ENCODE data around the gene TOLLIP. TPM values are rescaled to one million over a fixed set of nuclear protein-coding genes. Genes with fewer than 3 reads are reported as not detected.

The TOLLIP gene
- total and polyA plus RNA-seq, 2 of the 8 experiments (the other 6 are each of a cell fraction or from before 2014, with no cell fraction given), result 23.7 to 34.7 TPM

DNA sequence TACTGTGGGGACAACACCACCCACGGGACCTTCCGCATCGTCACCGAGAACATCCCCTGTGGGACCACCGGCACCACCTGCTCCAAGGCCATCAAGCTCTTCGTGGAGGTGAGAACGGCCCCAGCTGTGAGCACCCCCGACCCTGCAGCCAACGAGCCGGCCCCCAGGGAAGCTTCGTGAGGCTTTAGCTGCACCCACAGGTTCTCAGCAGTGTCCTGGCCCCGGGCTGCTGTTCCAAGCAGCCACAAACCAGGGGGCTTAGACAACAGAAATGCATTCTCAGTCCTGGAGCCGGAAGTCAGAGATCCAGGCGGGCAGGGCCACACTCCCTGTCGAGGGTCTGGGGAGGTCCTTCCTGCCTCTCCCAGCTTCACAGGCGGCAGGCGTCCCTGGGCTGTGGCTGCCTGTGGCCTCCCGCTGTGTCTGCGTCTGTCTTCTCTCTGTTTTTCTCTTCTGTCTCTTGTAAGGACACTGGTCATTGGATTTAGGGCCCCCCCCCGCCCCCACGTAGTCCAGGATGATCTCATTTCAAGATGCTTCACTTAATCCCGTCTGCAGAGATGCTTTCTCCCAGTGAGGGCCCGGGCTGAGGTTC, 74.0 kb downstream of the TOLLIP start:
- Histone ChIP-seq H4K20me1 (replicated peaks in 1 of 2; ENCODE audit: control insufficient read depth in 1 of 2, insufficient read depth in 2 of 2, low read length in 2 of 2) (peaks cover 0 to 1% of the 10 kb centered on the region in 2 experiments), H3K23me2 (ENCODE audit: low read depth, low read length) (no peaks in the 10 kb centered on the region), H3K79me2 (ENCODE audit: control insufficient read depth in 1 of 2, insufficient read depth in 2 of 2, low read length in 2 of 2) (no peaks in the 10 kb centered on the region), H3K18ac (ENCODE audit: extremely low read depth, low read length) (no peak overlapping the region), H2BK20ac (ENCODE audit: low read length) (no peak overlapping the region), H3K27ac (ENCODE audit: low read depth, low read length) (no peak overlapping the region), H2BK15ac (ENCODE audit: low read length) (no peak overlapping the region), H3K14ac (ENCODE audit: insufficient read length) (no peak overlapping the region), H3K79me1 (ENCODE audit: low read depth, low read length) (no peaks in the 10 kb centered on the region), H4K8ac (ENCODE audit: extremely low read depth, insufficient read depth, low read length) (no peak overlapping the region), H3K23ac (ENCODE audit: insufficient read length) (no peak overlapping the region), H2BK12ac (ENCODE audit: low read depth, low read length) (no peak overlapping the region), H3K4me1 (replicated peaks in 1 of 4; ENCODE audit: control insufficient read depth in 3 of 4, insufficient read depth in 4 of 4, low read length in 3 of 4) (no peaks in the 10 kb centered on the region; a peak in 1 of 7 replicates), H3K9me3 (ENCODE audit: insufficient read depth in 2 of 2, low read depth in 1 of 2, low read length in 1 of 2) (peaks cover 0 to 4% of the 10 kb centered on the region in 2 experiments; a peak in 1 of 4 replicates), H2BK5ac (ENCODE audit: low read depth, low read length) (no peak overlapping the region), H3K9ac (replicated peaks in 1 of 4; ENCODE audit: extremely low read depth in 1 of 4, low read depth in 3 of 4, low read length in 3 of 4) (no peak overlapping the region), H3K36me3 (ENCODE audit: control insufficient read depth in 2 of 4, insufficient read depth in 4 of 4, low read length in 3 of 4) (no peaks in the 10 kb centered on the region), H4K91ac (replicated peaks; ENCODE audit: insufficient read length, low read length) (no peak overlapping the region), H3K4me2 (ENCODE audit: insufficient read depth in 1 of 2, low read depth in 2 of 2, low read length in 2 of 2) (no peak overlapping the region), H3K27me3 (replicated peaks in 1 of 4; ENCODE audit: control insufficient read depth in 3 of 4, extremely low read depth in 1 of 4, insufficient read depth in 3 of 4, low read length in 3 of 4) (no peaks in the 10 kb centered on the region), H2AK5ac (ENCODE audit: low read depth, low read length) (no peak overlapping the region), H4K5ac (ENCODE audit: insufficient read length, low read depth, low read length) (no peak overlapping the region), H2BK120ac (replicated peaks; ENCODE audit: low read depth, low read length) (no peak overlapping the region), H2AFZ (ENCODE audit: low read length) (no peak overlapping the region), H3K56ac (replicated peaks; ENCODE audit: insufficient read length, low read depth, low read length) (no peak overlapping the region), H3K4ac (replicated peaks; ENCODE audit: insufficient read length, low read depth, low read length) (no peak overlapping the region), H3K4me3 (ENCODE audit: extremely low read depth in 1 of 4, insufficient read depth in 2 of 4, low read depth in 3 of 4, low read length in 4 of 4) (no peak overlapping the region)
- WGBS, 2 experiments (ENCODE audit: extremely low coverage in 1 of 2, insufficient coverage in 1 of 2, insufficient read length in 1 of 2, insufficient replicate concordance in 2 of 2, low coverage in 1 of 2, low lambda C conversion rate in 2 of 2, missing lambda C conversion rate in 1 of 2), result 90% methylated on average over 21 of the region's 23 CpGs; no CpG with 5 or more reads in 1 of the 2 experiments
- DNase-seq (ENCODE audit: low read depth in 1 of 2, low spot score in 2 of 2) (peak in 1 of 2 experiments; percentile 36), FAIRE-seq (no peak)
- CTCF ChIA-PET (ENCODE audit: partially characterized antibody), result interaction anchor here (0.7 to 1.5 kb wide), 2 partner anchors 9 to 14 kb away, joined by 3 read pairs; no protein-coding TSS in a partner anchor
- POLR2A ChIA-PET (ENCODE audit: partially characterized antibody), result no interaction called here
- TF ChIP-seq RFX5 (IDR thresholded peaks at IDR 0.05; ENCODE audit: borderline replicate concordance, low read depth, low read length), result no peak
- TF ChIP-seq SUZ12 (IDR thresholded peaks at IDR 0.05; ENCODE audit: low read length), result no peak
- no peak for TF ChIP-seq TCF12 (IDR thresholded peaks at IDR 0.05; ENCODE audit: low read depth, low read length)
- no peak for TF ChIP-seq SP4 (IDR thresholded peaks at IDR 0.05; ENCODE audit: low read length)
- no peak for TF ChIP-seq EGR1 (IDR thresholded peaks at IDR 0.05; ENCODE audit: borderline replicate concordance, low read depth, low read length)
- no peak for TF ChIP-seq POLR2AphosphoS5 (IDR thresholded peaks at IDR 0.05; ENCODE audit: low read depth, low read length)
- TF ChIP-seq CREB1 (IDR thresholded peaks at IDR 0.05), result no peak
- TF ChIP-seq BRCA1 (IDR thresholded peaks at IDR 0.05; ENCODE audit: low read depth, low read length), result no peak
- TF ChIP-seq NRF1 (IDR thresholded peaks at IDR 0.05; ENCODE audit: low read depth, low read length), result no peak
- TF ChIP-seq CHD2 (IDR thresholded peaks at IDR 0.05; ENCODE audit: low read length), result no peak
- no peak for TF ChIP-seq BCL11A (IDR thresholded peaks at IDR 0.05; ENCODE audit: low read depth in 2 of 2, low read length in 2 of 2)
- no peak for TF ChIP-seq SAP30 (IDR thresholded peaks at IDR 0.05; ENCODE audit: insufficient read depth, insufficient replicate concordance, low read length)
